ENCODE data around the gene RIOK1. TPM values are rescaled to one million over a fixed set of nuclear protein-coding genes. Genes with fewer than 3 reads are reported as not detected.
"Not testable (repeated sequence)": the region's sequence is repeated elsewhere in the genome, so short reads cannot be mapped to it uniquely, and the experiment has no call there.

The RIOK1 gene
- total RNA-seq, 6 donors from 2014 or later, result 6.0 to 24.8 (median 13.9) TPM

GRCh38 chr6:7351916-7352315, 37.7 kb upstream of the RIOK1 start:
- H3K4me3 ChIP-seq; H3K36me3 ChIP-seq; H3K27ac ChIP-seq; H3K9me3 ChIP-seq; ATAC-seq (ENCODE audit: low FRiP score in 2 of 2); H3K4me1 ChIP-seq; DNase-seq; H3K27me3 ChIP-seq: not testable (repeated sequence)
- WGBS, 2 donors, result 48 to 58% methylated on average over 3 of the region's 3 CpGs

DNA sequence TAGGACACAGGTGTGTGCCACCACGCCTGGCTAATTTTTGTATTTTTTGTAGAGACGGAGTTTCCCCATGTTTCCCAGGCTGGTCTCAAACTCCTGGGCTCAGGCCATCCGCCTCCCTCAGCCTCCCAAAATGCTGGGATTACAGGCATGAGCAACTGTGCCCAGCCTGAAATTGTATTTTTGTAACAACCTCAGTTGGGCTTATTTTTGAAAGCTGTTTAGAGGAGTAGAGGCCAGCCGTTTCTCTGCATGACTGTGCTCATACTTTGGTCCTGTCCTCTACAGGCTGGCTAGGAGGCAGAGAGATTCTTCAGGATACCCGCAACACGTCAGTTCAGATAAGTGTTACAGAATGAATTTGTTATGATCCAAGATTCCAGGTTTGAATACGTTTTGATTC, 22.2 kb upstream of the RIOK1 start:
- no peak for TF ChIP-seq POLR2A (IDR thresholded peaks at IDR 0.05)
- TF ChIP-seq EP300 (IDR thresholded peaks at IDR 0.05), result no peak
- TF ChIP-seq CTCF (IDR thresholded peaks at IDR 0.05), result no peak
- no peak for TF ChIP-seq POLR2AphosphoS5 (IDR thresholded peaks at IDR 0.05)
- H3K4me1 ChIP-seq, result no peaks in the 10 kb centered on the region
- whole genome bisulfite sequencing, 2 donors, result 83% methylated on average over 7 of the region's 7 CpGs
- no peaks in the 10 kb centered on the region for H3K36me3 ChIP-seq
- H3K9me3 ChIP-seq, result no peaks in the 10 kb centered on the region
- no peaks in the 10 kb centered on the region for H3K27me3 ChIP-seq
- H3K4me3 ChIP-seq, result no peak overlapping the region
- no peak for DNase-seq
- ATAC-seq (ENCODE audit: low FRiP score in 2 of 2), result no peak
- H3K27ac ChIP-seq, result no peak overlapping the region

DNA sequence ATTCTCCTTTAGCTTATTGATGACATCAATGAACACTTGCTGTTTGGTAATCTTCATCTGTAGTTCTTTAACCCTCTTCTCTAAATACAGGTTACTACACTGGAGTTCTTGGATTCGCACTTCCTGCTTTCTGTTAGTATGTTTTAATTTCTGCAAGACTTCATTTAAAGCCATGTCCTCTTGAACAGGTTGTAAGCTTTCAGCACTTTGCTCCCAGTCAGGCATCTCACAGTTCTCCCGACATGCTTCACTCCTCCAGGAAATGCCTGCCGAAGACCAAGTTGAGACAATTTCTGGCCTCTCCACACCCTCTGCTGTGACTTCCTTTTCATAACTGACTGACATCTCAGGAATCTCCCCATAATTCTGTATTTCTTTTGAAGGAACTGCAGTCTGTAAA, 15.9 kb upstream of the RIOK1 start:
- TF ChIP-seq POLR2A (IDR thresholded peaks at IDR 0.05), result no peak
- TF ChIP-seq POLR2AphosphoS5 (IDR thresholded peaks at IDR 0.05), result no peak
- no peak for TF ChIP-seq CTCF (IDR thresholded peaks at IDR 0.05)
- TF ChIP-seq EP300 (IDR thresholded peaks at IDR 0.05), result no peak
- DNase-seq (no peak), ATAC-seq (ENCODE audit: low FRiP score in 2 of 2) (no peak)

GRCh38 chr6:7377961-7378360, 11.6 kb upstream of the RIOK1 start:
- Histone ChIP-seq H3K4me1 (no peaks in the 10 kb centered on the region), H3K36me3 (no peaks in the 10 kb centered on the region), H3K9me3 (no peaks in the 10 kb centered on the region), H3K27me3 (no peaks in the 10 kb centered on the region), H3K4me3 (no peak overlapping the region), H3K27ac (no peak overlapping the region)
- 87 to 94% methylated on average over 1 of the region's 1 CpG for WGBS, 2 donors
- TF ChIP-seq POLR2A (IDR thresholded peaks at IDR 0.05) (no peak), POLR2AphosphoS5 (IDR thresholded peaks at IDR 0.05) (no peak), EP300 (IDR thresholded peaks at IDR 0.05) (no peak), CTCF (IDR thresholded peaks at IDR 0.05) (no peak)
- ATAC-seq (ENCODE audit: low FRiP score in 2 of 2) (no peak), DNase-seq (no peak)

More for the DNA sequence above, 15.9 kb upstream of the RIOK1 start:
- Histone ChIP-seq H3K4me3 (no peak overlapping the region), H3K27ac (no peak overlapping the region), H3K4me1 (no peaks in the 10 kb centered on the region), H3K36me3 (no peaks in the 10 kb centered on the region), H3K9me3 (no peaks in the 10 kb centered on the region), H3K27me3 (no peaks in the 10 kb centered on the region)
- WGBS, 2 donors, result 41 to 51% methylated on average over 3 of the region's 3 CpGs

DNA sequence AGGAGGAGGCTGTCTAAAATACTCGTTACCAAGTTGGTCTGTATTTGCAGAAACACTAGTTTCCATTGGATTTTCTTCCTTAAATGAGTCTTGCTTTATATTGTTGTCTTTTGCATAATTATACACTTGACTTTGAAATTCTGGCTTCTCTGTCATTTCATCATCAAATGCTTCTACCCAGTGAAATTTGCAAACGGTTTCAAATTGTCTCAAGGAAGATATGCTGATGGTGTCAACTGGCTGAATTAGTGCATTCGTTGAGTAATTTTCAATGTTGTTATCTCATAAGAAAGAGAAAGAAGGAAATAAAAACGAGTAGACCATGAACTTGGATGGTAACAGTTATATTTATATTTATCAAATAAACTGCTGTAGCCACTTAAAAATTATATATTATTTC, 10.9 kb upstream of the RIOK1 start:
- H3K9me3 ChIP-seq, result no peaks in the 10 kb centered on the region
- no peak for TF ChIP-seq CTCF (IDR thresholded peaks at IDR 0.05)
- TF ChIP-seq EP300 (IDR thresholded peaks at IDR 0.05), result no peak
- TF ChIP-seq POLR2A (IDR thresholded peaks at IDR 0.05), result no peak
- TF ChIP-seq POLR2AphosphoS5 (IDR thresholded peaks at IDR 0.05), result no peak
- no peak overlapping the region for H3K27ac ChIP-seq
- no peaks in the 10 kb centered on the region for H3K36me3 ChIP-seq
- DNase-seq (no peak), ATAC-seq (ENCODE audit: low FRiP score in 2 of 2) (no peak)
- H3K4me1 ChIP-seq, result no peaks in the 10 kb centered on the region
- WGBS, 2 donors, result 57 to 58% methylated on average over 4 of the region's 4 CpGs
- no peaks in the 10 kb centered on the region for H3K27me3 ChIP-seq
- H3K4me3 ChIP-seq, result no peak overlapping the region
